IMR-90 (cell line): ENCODE results near the gene AGAP1. TPM values are rescaled to one million over a fixed set of nuclear protein-coding genes. Genes with fewer than 3 reads are reported as not detected.

Experiments used
- ATAC-seq: fragments of 200-7000 bp; cut with Tn5 transposase; 2 replicates; pipeline ENCODE4 v1.9.1; 2020; ENCODE audit warnings: low read depth, mild to moderate bottlenecking, moderate library complexity
- BruUV-seq: library from RNA; stranded (reverse); fragments of 400-500 nt; replicated peaks from 2 replicates; lab custom pipeline; 2021; lab: Mats Ljungman, UMichigan
- CTCF ChIA-PET: fragments of 300-600 bp; formaldehyde crosslinking; extraction: SDS; loops from one replicate; lab custom pipeline; 2021; ENCODE audit warnings: antibody characterized with exemption; lab: Yijun Ruan, JAX
- POLR2A ChIA-PET: fragments of 300-600 bp; sonication (Branson Sonifier 250); formaldehyde crosslinking; loops from one replicate; lab custom pipeline; 2022; ENCODE audit warnings: antibody characterized with exemption; ENCODE audit not compliant: unreplicated experiment; lab: Charles Lee
- DNase-seq: peaks from one replicate; pipeline ENCODE4 v3.0.0; 2013
- H2AFZ ChIP-seq: replicated peaks from 2 replicates; pipeline ENCODE3; 2013; ENCODE audit warnings: low read length, mild to moderate bottlenecking; ENCODE audit not compliant: poor library complexity
- H2AK5ac ChIP-seq: 2 replicates; pipeline ENCODE4 v1.6.1; 2013; ENCODE audit warnings: low read depth, low read length, inconsistent platforms
- H2AK9ac ChIP-seq: replicated peaks from 2 replicates; pipeline ENCODE3; 2013; ENCODE audit warnings: mild to moderate bottlenecking, low read depth, low read length, moderate library complexity; ENCODE audit not compliant: poor library complexity
- H2BK120ac ChIP-seq: 2 replicates; pipeline ENCODE4 v1.6.1; 2013; ENCODE audit warnings: low read depth, low read length, inconsistent platforms
- H2BK15ac ChIP-seq: 3 replicates; pipeline ENCODE4 v1.6.1; 2013; ENCODE audit warnings: low read depth, low read length, inconsistent platforms
- H2BK20ac ChIP-seq: 2 replicates; pipeline ENCODE4 v1.6.1; 2013; ENCODE audit warnings: low read depth, mild to moderate bottlenecking, inconsistent platforms, low read length, moderate library complexity
- H2BK5ac ChIP-seq: 2 replicates; pipeline ENCODE4 v1.6.1; 2013; ENCODE audit warnings: mild to moderate bottlenecking, low read depth, low read length, inconsistent platforms; ENCODE audit not compliant: poor library complexity, severe bottlenecking
- H3K14ac ChIP-seq: replicated peaks from 2 replicates; pipeline ENCODE4 v1.6.1; 2013; ENCODE audit warnings: low read depth, low read length, inconsistent platforms
- H3K18ac ChIP-seq: 2 replicates; pipeline ENCODE4 v1.6.1; 2013; ENCODE audit warnings: low read depth, low read length, control low read depth
- H3K23ac ChIP-seq: 2 replicates; pipeline ENCODE4 v1.6.1; 2013; ENCODE audit warnings: low read depth, low read length, inconsistent platforms
- H3K27ac ChIP-seq: 2 replicates; pipeline ENCODE4 v1.5.1; 2013; ENCODE audit warnings: mild to moderate bottlenecking, control low read depth, low read length; ENCODE audit not compliant: insufficient read depth
- H3K27me3 ChIP-seq: 2 replicates; pipeline ENCODE4 v1.6.1; 2013; ENCODE audit warnings: low read length; ENCODE audit not compliant: control insufficient read depth, insufficient read depth
- H3K36me3 ChIP-seq: 2 replicates; pipeline ENCODE4 v1.6.1; 2013; ENCODE audit warnings: low read length, mixed read lengths; ENCODE audit not compliant: control insufficient read depth, insufficient read depth
- H3K4ac ChIP-seq: 2 replicates; pipeline ENCODE4 v1.6.1; 2013; ENCODE audit warnings: low read depth, low read length, inconsistent platforms
- H3K4me1 ChIP-seq: 2 replicates; pipeline ENCODE4 v1.6.1; 2013; ENCODE audit warnings: low read length, mixed read lengths; ENCODE audit not compliant: control insufficient read depth, insufficient read depth
- H3K4me2 ChIP-seq: 2 replicates; pipeline ENCODE4 v1.6.1; 2013; ENCODE audit warnings: low read depth, mild to moderate bottlenecking, control low read depth, low read length, moderate library complexity
- H3K4me3 ChIP-seq: 2 replicates; pipeline ENCODE4 v1.5.1; 2013; ENCODE audit warnings: low read depth, mild to moderate bottlenecking, control low read depth, low read length, moderate library complexity; ENCODE audit not compliant: insufficient read depth
- H3K56ac ChIP-seq: 2 replicates; pipeline ENCODE4 v1.6.1; 2013; ENCODE audit warnings: low read length, inconsistent platforms; ENCODE audit not compliant: insufficient read depth; ENCODE audit errors: extremely low read depth
- H3K79me1 ChIP-seq, 2 experiments: 2 replicates each; pipeline ENCODE4 v1.6.1; 2013; ENCODE audit warnings: low read length in 2 of 2, inconsistent platforms in 1 of 2, low read depth in 1 of 2
- H3K9ac ChIP-seq: 2 replicates; pipeline ENCODE4 v1.6.1; 2013; ENCODE audit warnings: low read depth, low read length, control low read depth
- H3K9me1 ChIP-seq: 2 replicates; pipeline ENCODE4 v1.6.1; 2013; ENCODE audit warnings: low read length, inconsistent platforms; ENCODE audit not compliant: insufficient read depth
- H3K9me3 ChIP-seq: 2 replicates; pipeline ENCODE4 v1.6.1; 2013; ENCODE audit warnings: low read length; ENCODE audit not compliant: control insufficient read depth, insufficient read depth
- H4K20me1 ChIP-seq: 2 replicates; pipeline ENCODE4 v1.6.1; 2013; ENCODE audit warnings: low read length, inconsistent platforms; ENCODE audit not compliant: insufficient read depth
- H4K5ac ChIP-seq: 2 replicates; pipeline ENCODE4 v1.6.1; 2013; ENCODE audit warnings: mild to moderate bottlenecking, low read depth, low read length, control low read depth
- H4K8ac ChIP-seq, 2 experiments: 2 replicates each; pipeline ENCODE4 v1.6.1; 2013; ENCODE audit warnings: low read depth in 2 of 2, low read length in 2 of 2, control low read depth in 1 of 2, inconsistent platforms in 1 of 2
- H4K91ac ChIP-seq: 2 replicates; pipeline ENCODE4 v1.6.1; 2013; ENCODE audit warnings: low read depth, low read length, inconsistent platforms; ENCODE audit not compliant: insufficient read depth
- BHLHE40 ChIP-seq: fragments of 150-350 bp; IDR thresholded peaks from 2 replicates; pipeline ENCODE4 v1.6.1; 2016; ENCODE audit warnings: mild to moderate bottlenecking, low read depth, low read length
- WGBS, 2 experiments: methylation state at CpG; one replicate each; pipeline versions ENCODE4 v1.1.5 to v1.1.7; 2013; ENCODE audit warnings: missing lambda C conversion rate in 2 of 2; ENCODE audit not compliant: insufficient read length in 1 of 2; ENCODE audit errors: extremely low coverage in 2 of 2; 5-methylcytosine and 5-hydroxymethylcytosine counted together
- dilution Hi-C: fragments of 300-500 bp; cut with HindIII; formaldehyde crosslinking; loops from one replicate; pipeline ENCODE4 v1.14.3; 2018; ENCODE audit warnings: low sequenced_read_pairs; ENCODE audit not compliant: unreplicated experiment
- in situ Hi-C: fragments of 300-500 bp; cut with MboI; formaldehyde crosslinking; loops from 3 replicates; pipeline ENCODE4 v1.14.3; 2019; ENCODE audit warnings: low sequenced_read_pairs, inconsistent platforms, mixed read lengths
- intact Hi-C: fragments of 100-400 bp; cut with micrococcal nuclease; formaldehyde crosslinking; loops from 2 replicates; pipeline ENCODE4 v1.10.0; 2022
- polyA plus RNA-seq, 3 experiments: library from polyadenylated mRNA; depleted of rRNA; stranded (reverse); fragments of >200 nt; gene quantifications; 2 replicates each; pipeline ENCODE4 v1.2.3, GENCODE V29; 2012; ENCODE audit warnings: low replicate concordance in 1 of 3
- total RNA-seq: library from RNA; depleted of rRNA; stranded (reverse); fragments of >200 nt; gene quantifications from 2 replicates; pipeline ENCODE4 v1.2.3, GENCODE V29; 2012
- TF ChIP-seq, protein P1 (sequence below): fragments of 150-350 bp; IDR thresholded peaks from 2 replicates; pipeline ENCODE4 v1.6.1; 2017; ENCODE audit warnings: mild to moderate bottlenecking, antibody characterized with exemption, low read length, low read depth

The AGAP1 gene
- total and polyA plus RNA-seq, 2 of the 4 experiments (the other 2 are of a cell fraction) = 15.1 to 16.4 TPM

DNA sequence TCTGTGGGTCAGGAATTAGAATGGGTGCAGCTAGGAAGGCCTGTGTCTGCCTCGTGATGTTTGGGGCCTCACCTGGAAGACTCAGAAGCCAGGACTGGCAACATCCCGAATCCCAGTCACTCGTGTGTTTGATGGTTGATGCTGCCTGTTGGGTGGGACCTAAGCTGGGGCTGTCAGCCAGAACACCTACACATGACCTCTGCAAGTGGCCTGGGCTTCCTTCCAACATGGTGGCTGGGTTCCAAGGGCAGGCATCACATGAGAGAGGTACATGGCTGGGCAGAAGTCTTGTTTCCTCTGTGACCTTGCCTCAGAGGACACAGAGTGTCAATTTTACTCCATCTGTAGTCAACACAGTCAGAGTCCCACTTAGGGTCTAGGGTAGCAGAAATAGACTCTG lies 496.5 kb downstream of the AGAP1 start:
- no peak overlapping the region for H3K23ac ChIP-seq
- H2AK9ac ChIP-seq = no peak overlapping the region
- H4K8ac ChIP-seq = no peak overlapping the region
- H2BK15ac ChIP-seq = no peak overlapping the region
- TF ChIP-seq, protein P1, sequence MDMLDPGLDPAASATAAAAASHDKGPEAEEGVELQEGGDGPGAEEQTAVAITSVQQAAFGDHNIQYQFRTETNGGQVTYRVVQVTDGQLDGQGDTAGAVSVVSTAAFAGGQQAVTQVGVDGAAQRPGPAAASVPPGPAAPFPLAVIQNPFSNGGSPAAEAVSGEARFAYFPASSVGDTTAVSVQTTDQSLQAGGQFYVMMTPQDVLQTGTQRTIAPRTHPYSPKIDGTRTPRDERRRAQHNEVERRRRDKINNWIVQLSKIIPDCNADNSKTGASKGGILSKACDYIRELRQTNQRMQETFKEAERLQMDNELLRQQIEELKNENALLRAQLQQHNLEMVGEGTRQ = no peak
- no peak for TF ChIP-seq BHLHE40
- no peak overlapping the region for H4K91ac ChIP-seq
- no peak overlapping the region for H3K4me3 ChIP-seq
- no peaks in the 10 kb centered on the region for H3K27me3 ChIP-seq
- no peak overlapping the region for H3K27ac ChIP-seq
- dilution Hi-C loops = no loop called here
- H3K9ac ChIP-seq = no peak overlapping the region
- H2BK5ac ChIP-seq = no peak overlapping the region
- no peaks in the 10 kb centered on the region for H3K36me3 ChIP-seq
- in situ Hi-C loops = no loop called here
- no peak overlapping the region for H3K14ac ChIP-seq
- no peak overlapping the region for H2AK5ac ChIP-seq
- H3K18ac ChIP-seq = no peak overlapping the region
- no peak overlapping the region for H2BK20ac ChIP-seq
- H3K56ac ChIP-seq = no peak overlapping the region
- no peak for ATAC-seq
- H4K20me1 ChIP-seq = 0 out of 2 replicates have a peak, but pooled peaks cover 4% of the 10 kb centered on the region
- intact Hi-C loops = no loop called here
- POLR2A ChIA-PET = no interaction called here
- H3K4ac ChIP-seq = no peak overlapping the region
- no peak overlapping the region for H4K5ac ChIP-seq
- WGBS, 2 experiments = 89% methylated on average over 3 of the region's 3 CpGs; no CpG with 5 or more reads in 1 of the 2 experiments
- H3K4me2 ChIP-seq = no peak overlapping the region
- H2AFZ ChIP-seq = no peak overlapping the region
- H3K9me3 ChIP-seq = no peaks in the 10 kb centered on the region
- H3K9me1 ChIP-seq = no peaks in the 10 kb centered on the region; the same call in 1 of the 2 replicates
- CTCF ChIA-PET = interaction anchor here (0.6 kb wide), 1 partner anchor 25 kb away, joined by 4 read pairs; no protein-coding TSS in a partner anchor
- H3K79me1 ChIP-seq = 0 out of 4 replicates have a peak, but pooled peaks cover 0 to 4% of the 10 kb centered on the region in 2 experiments
- no peak for DNase-seq
- H3K4me1 ChIP-seq = no peaks in the 10 kb centered on the region
- no TSS peak for BruUV-seq
- H2BK120ac ChIP-seq = no peak overlapping the region
